NOMO-1 (cell line): ENCODE measurements around the gene HNF4A.
A peak's percentile ranks its signal among the peaks of the same experiment; 100 is the strongest.
"Not testable (repeated sequence)": the region's sequence is repeated elsewhere in the genome, so short reads cannot be mapped to it uniquely, and the experiment has no call there.

Experiments
- DNase-seq, 2 experiments: peaks; one replicate each; lab custom pipeline; 2025; ENCODE audit not compliant: unreplicated experiment in 2 of 2; lab: John Stamatoyannopoulos, UW

The HNF4A gene

GRCh38 chr20:44355498-44356352 lies at the start of gene HNF4A:
TSS of gene HNF4A (plus strand) at chr20:44355699. CDS start at chr20:44355805, 106 bp downstream.
- DNase-seq = no peak

GRCh38 chr20:44306927-44307326 lies 48.6 kb upstream of the HNF4A start:
- DNase-seq = no peak

GRCh38 chr20:44309763-44310663 lies 45.5 kb upstream of the HNF4A start:
- DNase-seq = peak; percentile 20 to 23

- peak; percentile 92 to 95 for DNase-seq
Observed at GRCh38 chr20:44310664-44311639, 44.5 kb upstream of the HNF4A start, which contains the start of gene FITM2. TSS of gene FITM2 (minus strand) at chr20:44311202. CDS start at chr20:44311148, 54 bp downstream.

GRCh38 chr20:44314870-44315269 lies 40.6 kb upstream of the HNF4A start:
- DNase-seq = no peak

GRCh38 chr20:44319839-44320422 lies 35.6 kb upstream of the HNF4A start:
- DNase-seq = peak in 1 of 2 experiments; percentile 8

GRCh38 chr20:44324343-44324742 lies 31.2 kb upstream of the HNF4A start:
- DNase-seq = no peak

- no peak for DNase-seq
Observed at GRCh38 chr20:44326391-44327159, 28.9 kb upstream of the HNF4A start.

- DNase-seq = not testable (repeated sequence)
Observed at GRCh38 chr20:44327748-44328147, 27.8 kb upstream of the HNF4A start.

- DNase-seq = no peak
Observed at GRCh38 chr20:44328428-44328827, 27.1 kb upstream of the HNF4A start.

- no peak for DNase-seq
Observed at GRCh38 chr20:44331201-44331600, 24.3 kb upstream of the HNF4A start.

GRCh38 chr20:44334306-44334705 lies 21.2 kb upstream of the HNF4A start:
- no peak for DNase-seq

GRCh38 chr20:44334709-44335108 lies 20.8 kb upstream of the HNF4A start:
- DNase-seq = no peak

GRCh38 chr20:44335675-44336074 lies 19.8 kb upstream of the HNF4A start:
- no peak for DNase-seq

GRCh38 chr20:44336086-44336485 lies 19.4 kb upstream of the HNF4A start:
- no peak for DNase-seq

- DNase-seq = no peak
Observed at GRCh38 chr20:44336725-44337380, 18.6 kb upstream of the HNF4A start, which contains the start of gene R3HDML. TSS of gene R3HDML (plus strand) at chr20:44337043. CDS start at chr20:44337158, 115 bp downstream.

- no peak for DNase-seq
Observed at GRCh38 chr20:44342248-44342647, 13.3 kb upstream of the HNF4A start.

GRCh38 chr20:44343162-44343675 lies 12.3 kb upstream of the HNF4A start:
- DNase-seq = no peak
